ENCODE results near the gene FGF19.

Gene FGF19

GRCh38 chr11:69666752-69667536 is 36.9 kb downstream of the FGF19 start:
- DNase-seq (ENCODE audit: low read depth): no peak
- no peak for TF ChIP-seq CTCF (IDR thresholded peaks at IDR 0.05; ENCODE audit: low read depth, low read length, missing control alignments)
- no peak overlapping the region for H3K4me3 ChIP-seq (ENCODE audit: low read depth, low read length)

GRCh38 chr11:69666261-69666660 is 37.6 kb downstream of the FGF19 start:
- no peak for TF ChIP-seq CTCF (IDR thresholded peaks at IDR 0.05; ENCODE audit: low read depth, low read length, missing control alignments)
- H3K4me3 ChIP-seq (ENCODE audit: low read depth, low read length): no peak overlapping the region

GRCh38 chr11:69665669-69666068 is 38.2 kb downstream of the FGF19 start:
- DNase-seq (ENCODE audit: low read depth): no peak
- TF ChIP-seq CTCF (IDR thresholded peaks at IDR 0.05; ENCODE audit: low read depth, low read length, missing control alignments): no peak
- no peak overlapping the region for H3K4me3 ChIP-seq (ENCODE audit: low read depth, low read length)

More at GRCh38 chr11:69666261-69666660, 37.6 kb downstream of the FGF19 start:
- no peak for DNase-seq (ENCODE audit: low read depth)

- TF ChIP-seq CTCF (IDR thresholded peaks at IDR 0.05; ENCODE audit: low read depth, low read length, missing control alignments): no peak
- no peak for DNase-seq (ENCODE audit: low read depth)
- H3K4me3 ChIP-seq (ENCODE audit: low read depth, low read length): no peak overlapping the region
Observed at GRCh38 chr11:69664901-69665300, 38.9 kb downstream of the FGF19 start.

- no peak for DNase-seq (ENCODE audit: low read depth)
- no peak for TF ChIP-seq CTCF (IDR thresholded peaks at IDR 0.05; ENCODE audit: low read depth, low read length, missing control alignments)
- H3K4me3 ChIP-seq (ENCODE audit: low read depth, low read length): no peak overlapping the region
Observed at GRCh38 chr11:69664103-69664775, 39.6 kb downstream of the FGF19 start.

- no peak for TF ChIP-seq CTCF (IDR thresholded peaks at IDR 0.05; ENCODE audit: low read depth, low read length, missing control alignments)
- no peak overlapping the region for H3K4me3 ChIP-seq (ENCODE audit: low read depth, low read length)
- no peak for DNase-seq (ENCODE audit: low read depth)
Observed at GRCh38 chr11:69663326-69663725, 40.5 kb downstream of the FGF19 start.

Data from GM12864 (cell line).